BE2C (cell line): ENCODE results near the gene HTRA1.

Source experiments
- DNase-seq: peaks from one replicate; pipeline ENCODE4 v3.0.0-alpha.2; 2020
- H3K27me3 ChIP-seq: fragments of 250-450 bp; sonication (Bioruptor Pico); 2 replicates; pipeline ENCODE4 v1.5.1; 2020; ENCODE audit warnings: mild to moderate bottlenecking
- H3K36me3 ChIP-seq: fragments of 250-450 bp; sonication (Bioruptor Pico); 2 replicates; pipeline ENCODE4 v1.5.1; 2020; ENCODE audit warnings: mild to moderate bottlenecking
- H3K4me1 ChIP-seq: fragments of 250-450 bp; sonication (Bioruptor Pico); 2 replicates; pipeline ENCODE4 v1.5.1; 2020
- H3K4me3 ChIP-seq: 2 replicates; pipeline ENCODE4 v1.5.1; 2011; ENCODE audit warnings: low read depth, low read length
- H3K9me3 ChIP-seq: fragments of 250-450 bp; sonication (Bioruptor Pico); 2 replicates; pipeline ENCODE4 v1.5.1; 2020
- TF ChIP-seq, protein P1 (sequence below): IDR thresholded peaks from 2 replicates; pipeline ENCODE4 v1.5.1; 2012; ENCODE audit warnings: mild to moderate bottlenecking, low read depth, low read length

The HTRA1 gene

GRCh38 chr10:122499012-122499411 is 37.7 kb downstream of the HTRA1 start:
- TF ChIP-seq, protein P1, sequence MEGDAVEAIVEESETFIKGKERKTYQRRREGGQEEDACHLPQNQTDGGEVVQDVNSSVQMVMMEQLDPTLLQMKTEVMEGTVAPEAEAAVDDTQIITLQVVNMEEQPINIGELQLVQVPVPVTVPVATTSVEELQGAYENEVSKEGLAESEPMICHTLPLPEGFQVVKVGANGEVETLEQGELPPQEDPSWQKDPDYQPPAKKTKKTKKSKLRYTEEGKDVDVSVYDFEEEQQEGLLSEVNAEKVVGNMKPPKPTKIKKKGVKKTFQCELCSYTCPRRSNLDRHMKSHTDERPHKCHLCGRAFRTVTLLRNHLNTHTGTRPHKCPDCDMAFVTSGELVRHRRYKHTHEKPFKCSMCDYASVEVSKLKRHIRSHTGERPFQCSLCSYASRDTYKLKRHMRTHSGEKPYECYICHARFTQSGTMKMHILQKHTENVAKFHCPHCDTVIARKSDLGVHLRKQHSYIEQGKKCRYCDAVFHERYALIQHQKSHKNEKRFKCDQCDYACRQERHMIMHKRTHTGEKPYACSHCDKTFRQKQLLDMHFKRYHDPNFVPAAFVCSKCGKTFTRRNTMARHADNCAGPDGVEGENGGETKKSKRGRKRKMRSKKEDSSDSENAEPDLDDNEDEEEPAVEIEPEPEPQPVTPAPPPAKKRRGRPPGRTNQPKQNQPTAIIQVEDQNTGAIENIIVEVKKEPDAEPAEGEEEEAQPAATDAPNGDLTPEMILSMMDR, result no peak
- no peak for DNase-seq
- Histone ChIP-seq H3K4me3 (no peak overlapping the region), H3K36me3 (no peaks in the 10 kb centered on the region), H3K27me3 (no peaks in the 10 kb centered on the region), H3K4me1 (no peaks in the 10 kb centered on the region), H3K9me3 (no peaks in the 10 kb centered on the region)

- DNase-seq, result no peak
- TF ChIP-seq, protein P1, result no peak
- Histone ChIP-seq H3K27me3 (no peaks in the 10 kb centered on the region), H3K36me3 (no peaks in the 10 kb centered on the region), H3K9me3 (no peaks in the 10 kb centered on the region), H3K4me3 (no peak overlapping the region), H3K4me1 (no peaks in the 10 kb centered on the region)
Observed at GRCh38 chr10:122499491-122499941, 38.2 kb downstream of the HTRA1 start.

DNA sequence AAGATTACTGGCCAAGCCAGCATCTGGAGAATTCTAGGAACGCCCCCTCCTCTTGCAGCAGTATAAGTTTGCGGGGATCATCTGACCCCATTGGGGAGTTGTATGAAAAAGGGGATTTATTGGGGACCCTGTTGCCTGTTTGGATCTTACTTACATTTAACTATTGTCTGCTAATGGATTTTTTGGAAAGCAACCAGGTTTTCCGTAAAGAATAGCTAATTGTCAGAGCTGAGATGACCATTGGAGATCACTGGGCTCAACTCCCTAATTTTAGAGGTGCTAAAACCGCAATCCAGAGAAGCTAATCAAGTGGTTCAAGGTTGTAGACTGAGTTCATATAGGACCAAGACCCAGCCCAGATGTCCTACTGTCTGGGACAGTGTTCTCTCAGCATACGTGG is 38.8 kb downstream of the HTRA1 start:
- DNase-seq, result no peak
- H3K9me3 ChIP-seq, result no peaks in the 10 kb centered on the region
- H3K4me1 ChIP-seq, result no peaks in the 10 kb centered on the region
- TF ChIP-seq, protein P1, result no peak
- no peaks in the 10 kb centered on the region for H3K36me3 ChIP-seq
- no peaks in the 10 kb centered on the region for H3K27me3 ChIP-seq
- no peak overlapping the region for H3K4me3 ChIP-seq

DNA sequence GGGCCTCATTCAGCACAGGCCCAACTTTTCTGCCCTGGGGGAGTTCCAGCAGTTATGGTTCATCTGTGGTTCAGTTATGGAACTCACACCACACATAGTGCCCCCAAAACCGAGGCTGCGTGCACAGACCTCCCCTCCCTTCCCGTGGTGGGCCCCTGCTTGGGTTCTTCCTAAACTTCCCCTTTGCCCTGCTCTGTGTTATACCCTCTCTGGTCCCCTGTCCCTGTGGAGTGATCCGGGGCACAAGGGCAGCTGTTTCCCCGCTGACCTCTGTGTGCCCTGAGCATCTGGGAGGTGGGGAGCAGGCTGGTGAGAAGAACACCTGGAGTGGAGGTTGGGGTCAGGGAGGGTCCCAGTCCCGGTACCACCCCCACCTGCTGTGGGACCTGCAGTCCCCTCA is 39.4 kb downstream of the HTRA1 start:
- no peak for DNase-seq
- H3K9me3 ChIP-seq, result no peaks in the 10 kb centered on the region
- no peak overlapping the region for H3K4me3 ChIP-seq
- H3K36me3 ChIP-seq, result no peaks in the 10 kb centered on the region
- H3K4me1 ChIP-seq, result no peaks in the 10 kb centered on the region
- no peaks in the 10 kb centered on the region for H3K27me3 ChIP-seq
- TF ChIP-seq, protein P1, result no peak

DNA sequence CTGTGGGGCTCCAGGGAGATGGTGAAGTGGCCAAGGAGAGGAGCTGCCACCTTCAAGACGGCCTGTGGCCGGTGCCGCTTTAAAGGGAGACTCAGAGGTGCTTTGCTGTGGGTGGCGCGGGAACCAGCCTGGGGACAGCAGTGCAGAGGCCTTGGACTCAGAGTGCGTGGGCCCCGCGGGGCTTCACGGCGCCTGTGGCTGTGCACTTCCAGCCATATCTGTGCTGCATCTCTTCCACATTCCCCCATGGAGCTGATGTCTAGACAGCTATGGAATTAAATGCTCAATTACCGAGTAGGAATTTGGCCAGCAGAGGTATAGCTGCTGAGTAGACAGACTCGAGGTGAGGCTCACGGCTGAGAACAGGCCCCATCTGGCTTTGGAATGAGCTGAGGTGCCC is 41.7 kb downstream of the HTRA1 start:
- no peaks in the 10 kb centered on the region for H3K9me3 ChIP-seq
- H3K36me3 ChIP-seq, result no peaks in the 10 kb centered on the region
- TF ChIP-seq, protein P1, result no peak
- H3K27me3 ChIP-seq, result no peaks in the 10 kb centered on the region
- H3K4me3 ChIP-seq, result no peak overlapping the region
- no peak for DNase-seq
- no peaks in the 10 kb centered on the region for H3K4me1 ChIP-seq

GRCh38 chr10:122503886-122504609 is 42.7 kb downstream of the HTRA1 start:
- H3K27me3 ChIP-seq, result no peaks in the 10 kb centered on the region
- no peaks in the 10 kb centered on the region for H3K36me3 ChIP-seq
- no peaks in the 10 kb centered on the region for H3K9me3 ChIP-seq
- TF ChIP-seq, protein P1, result no peak
- no peak overlapping the region for H3K4me3 ChIP-seq
- no peak for DNase-seq
- H3K4me1 ChIP-seq, result no peaks in the 10 kb centered on the region
